RPMI8226 (cell line): ENCODE measurements around the gene PRRX1.

ENCODE experiments used
- DNase-seq: peaks from one replicate; pipeline ENCODE4 v3.0.0-alpha.2; 2015

The PRRX1 gene

GRCh38 chr1:170664828-170665612, 1.1 kb downstream of the PRRX1 start:
- no peak for DNase-seq

DNA sequence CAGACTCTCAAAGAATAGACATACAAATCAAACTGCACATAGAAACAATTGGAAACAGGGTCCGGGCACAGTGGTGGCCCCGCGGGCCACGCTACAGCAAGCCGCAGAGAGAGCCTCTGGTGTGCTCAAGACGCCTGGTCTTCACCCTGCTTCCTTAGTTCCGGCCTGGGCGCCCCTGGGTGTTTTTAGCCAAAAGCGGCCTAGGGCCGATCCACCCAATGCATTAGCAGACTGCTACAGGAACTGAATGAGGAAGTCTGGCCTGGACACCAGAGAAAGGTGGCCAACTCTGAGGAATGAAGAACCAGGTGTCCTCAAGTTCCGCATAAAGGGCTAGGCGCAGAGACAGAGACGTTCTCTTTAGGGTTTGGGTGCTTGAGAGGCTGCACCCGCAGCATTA, 1.7 kb downstream of the PRRX1 start:
- DNase-seq: no peak

DNA sequence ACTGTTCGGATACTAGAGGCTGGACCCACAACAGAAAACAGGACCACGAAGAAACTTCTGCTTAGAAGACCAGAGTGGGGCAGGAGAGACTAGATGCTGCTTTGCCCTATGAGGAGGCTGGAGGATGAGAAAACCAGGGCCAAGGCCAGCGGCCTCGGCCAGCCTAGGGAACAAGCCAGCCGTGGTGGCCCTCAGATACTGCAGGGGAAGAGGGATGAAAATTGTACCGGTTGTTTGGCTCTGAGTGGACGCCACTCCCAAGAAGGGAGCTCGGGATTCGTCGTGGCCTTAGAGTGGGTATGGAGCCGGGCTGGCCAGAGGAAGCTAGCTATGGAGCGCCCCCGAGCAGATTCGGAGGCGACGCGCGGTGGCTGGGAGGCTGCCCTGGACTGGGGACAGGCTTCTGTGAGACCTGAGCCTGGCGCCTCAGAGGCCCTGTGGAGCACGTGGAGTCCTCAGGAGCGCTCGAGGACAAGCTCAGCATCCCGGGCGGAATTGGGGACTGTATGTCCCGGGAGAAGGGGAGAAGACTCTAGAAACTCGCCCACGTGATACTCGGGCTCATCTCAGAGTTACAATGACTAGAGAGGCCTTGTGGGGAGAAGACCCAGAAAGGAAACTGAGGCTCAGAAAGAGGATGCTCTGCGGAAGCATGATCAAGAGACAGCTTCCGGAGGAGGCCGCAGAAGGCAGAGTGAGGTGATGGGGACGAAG, 2.8 kb downstream of the PRRX1 start:
- no peak for DNase-seq

GRCh38 chr1:170668209-170669106, 4.5 kb downstream of the PRRX1 start:
- peak; percentile 15 for DNase-seq

- no peak for DNase-seq
Measured at GRCh38 chr1:170669107-170669445, 5.1 kb downstream of the PRRX1 start.

DNA sequence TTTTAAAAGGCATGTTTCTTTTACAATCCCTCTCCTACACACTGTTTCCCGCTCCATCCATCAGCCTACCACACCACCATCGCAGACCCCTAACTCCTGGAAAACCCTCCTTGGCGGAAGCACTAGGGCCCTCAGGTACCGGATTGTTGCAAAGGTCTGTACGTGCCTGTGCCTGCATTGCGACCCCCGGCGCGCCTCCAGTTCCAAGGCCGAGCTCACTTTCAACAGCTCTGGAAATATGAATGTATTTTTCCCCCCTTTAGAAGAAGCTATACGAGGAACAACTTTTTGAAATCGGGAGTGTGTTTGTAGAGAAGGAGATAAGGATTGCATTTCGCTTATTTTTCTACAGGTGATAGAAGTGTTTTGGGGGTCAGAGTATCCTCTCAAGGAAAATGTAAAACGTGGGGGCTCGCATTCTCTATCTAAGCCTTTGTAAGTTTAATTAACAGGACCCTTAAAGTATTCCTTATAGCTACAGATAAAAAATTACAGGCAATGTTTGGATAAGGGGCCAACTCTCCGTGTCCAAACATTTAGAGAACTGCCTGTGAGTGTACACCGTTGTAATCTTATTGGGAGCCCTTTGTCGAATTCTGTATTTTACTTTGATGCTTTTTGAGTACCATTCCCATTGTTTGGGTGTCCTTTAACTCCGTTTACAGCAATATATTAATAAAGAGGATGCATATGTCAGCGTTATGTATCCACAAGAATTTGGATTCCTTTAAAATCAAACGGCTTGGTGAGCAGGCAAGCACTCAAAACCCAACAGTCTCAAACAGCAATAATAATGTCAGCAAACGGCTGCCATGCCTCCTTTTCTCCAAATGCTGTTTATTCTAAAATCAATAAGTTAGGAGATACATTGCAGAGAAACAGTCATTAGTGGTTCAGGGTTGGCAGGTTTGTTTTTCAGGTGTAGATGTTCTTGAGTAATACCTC, 5.9 kb downstream of the PRRX1 start:
- DNase-seq: no peak

GRCh38 chr1:170670802-170671628, 7.1 kb downstream of the PRRX1 start:
- DNase-seq: peak; percentile 32

DNA sequence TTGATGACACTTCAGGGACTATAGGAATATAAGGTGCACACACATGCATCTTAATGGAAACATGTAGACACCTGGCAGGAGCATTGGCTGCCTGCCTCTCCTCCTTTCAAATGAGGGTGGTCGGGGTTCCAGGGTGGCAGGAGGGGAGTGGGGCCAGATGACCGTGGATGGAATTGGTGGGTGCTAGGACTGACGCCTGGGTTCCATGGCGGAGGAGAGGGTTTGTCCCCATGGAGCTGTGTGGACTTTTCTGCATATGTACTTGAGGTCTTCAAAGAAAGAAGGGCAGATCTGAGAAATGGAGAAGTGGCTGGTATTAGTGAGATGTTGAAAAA, 7.7 kb downstream of the PRRX1 start:
- DNase-seq: no peak

- no peak for DNase-seq
Measured at GRCh38 chr1:170672316-170672715, 8.4 kb downstream of the PRRX1 start.

DNA sequence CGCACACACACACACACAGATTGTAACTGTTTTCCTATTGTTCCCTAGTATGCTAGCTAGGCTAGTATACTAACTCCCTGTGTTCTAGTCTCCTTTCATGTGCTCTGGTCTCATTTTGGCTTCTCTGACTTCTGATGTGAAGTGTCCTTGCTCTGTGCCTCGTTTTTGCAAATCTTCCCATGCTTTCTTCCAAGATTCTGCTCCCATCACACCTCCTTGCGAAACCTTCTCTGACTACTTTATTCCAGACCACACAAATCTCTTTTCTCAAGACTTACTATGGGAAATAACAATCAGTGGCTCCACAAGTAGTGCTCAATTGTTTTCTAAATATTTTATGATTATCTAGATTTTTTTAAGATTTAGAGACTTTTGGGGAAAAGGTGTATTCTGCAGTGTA, 10.3 kb downstream of the PRRX1 start:
- DNase-seq: no peak

DNA sequence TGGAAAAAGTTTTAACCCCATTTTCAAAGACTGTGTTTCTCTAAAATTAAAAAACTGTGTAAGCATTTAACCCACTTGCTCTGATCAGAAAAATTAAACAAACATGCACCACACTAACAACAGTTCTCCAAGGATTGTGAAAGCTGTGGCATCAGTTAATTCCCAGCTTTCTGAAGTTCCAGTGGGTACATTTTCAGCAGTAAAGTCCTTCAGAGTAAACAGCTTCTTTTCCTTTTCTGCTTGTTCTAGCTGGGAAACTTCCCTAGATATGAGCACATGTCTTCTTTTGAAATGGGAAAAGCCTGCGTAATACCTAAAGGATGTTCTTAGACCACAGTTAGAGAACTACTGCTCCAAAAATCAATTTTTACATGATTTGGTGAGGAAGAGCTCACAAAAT, 11.1 kb downstream of the PRRX1 start:
- DNase-seq: no peak

GRCh38 chr1:170675865-170676264, 11.9 kb downstream of the PRRX1 start:
- no peak for DNase-seq

- DNase-seq: no peak
Measured at GRCh38 chr1:170676628-170677027, 12.7 kb downstream of the PRRX1 start.

DNA sequence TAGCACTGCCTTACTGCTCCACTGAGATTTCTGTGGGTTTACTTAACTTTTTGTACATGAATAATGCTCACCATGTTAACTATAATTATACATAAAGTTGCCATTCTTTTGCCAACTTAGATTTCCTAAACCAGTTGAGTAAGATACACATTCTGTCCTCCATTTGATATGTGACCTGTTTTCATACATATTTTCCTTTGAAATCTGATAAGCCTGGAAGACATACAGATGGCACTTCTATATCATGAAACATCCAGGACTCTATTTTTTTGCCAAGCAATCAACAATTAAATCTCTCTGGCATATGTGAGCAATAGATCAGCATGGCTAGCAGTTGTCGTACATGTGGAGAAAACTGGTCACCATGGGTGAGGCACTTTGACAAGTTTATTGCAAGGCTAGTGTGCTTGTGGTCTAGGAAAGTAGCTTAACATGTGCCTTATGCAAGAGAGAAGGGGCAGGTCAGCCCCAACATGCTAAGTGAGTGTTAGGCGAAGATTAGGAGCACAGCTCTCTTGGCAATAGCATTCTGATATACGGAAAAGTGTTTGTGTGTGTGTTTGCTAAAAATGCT, 14.2 kb downstream of the PRRX1 start:
- no peak for DNase-seq

DNA sequence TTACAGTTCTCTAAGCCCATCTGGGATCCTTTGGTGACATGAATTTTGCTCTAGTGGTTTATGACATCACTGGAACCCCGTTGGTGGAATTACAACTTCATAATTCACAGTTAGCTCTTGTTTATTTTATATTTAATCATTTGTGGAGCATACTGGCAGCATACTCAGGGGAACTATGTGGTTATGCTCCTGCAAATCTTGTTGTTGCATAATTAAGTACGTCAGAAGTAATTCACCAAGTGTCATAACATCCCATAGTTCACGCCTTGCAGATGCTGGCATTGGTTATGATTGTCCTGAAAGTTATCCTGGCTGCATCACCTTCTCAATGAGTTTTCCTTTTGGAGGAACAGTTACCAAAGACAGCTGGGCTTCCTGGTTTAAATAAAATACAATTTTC, 16.5 kb downstream of the PRRX1 start:
- DNase-seq: no peak

DNA sequence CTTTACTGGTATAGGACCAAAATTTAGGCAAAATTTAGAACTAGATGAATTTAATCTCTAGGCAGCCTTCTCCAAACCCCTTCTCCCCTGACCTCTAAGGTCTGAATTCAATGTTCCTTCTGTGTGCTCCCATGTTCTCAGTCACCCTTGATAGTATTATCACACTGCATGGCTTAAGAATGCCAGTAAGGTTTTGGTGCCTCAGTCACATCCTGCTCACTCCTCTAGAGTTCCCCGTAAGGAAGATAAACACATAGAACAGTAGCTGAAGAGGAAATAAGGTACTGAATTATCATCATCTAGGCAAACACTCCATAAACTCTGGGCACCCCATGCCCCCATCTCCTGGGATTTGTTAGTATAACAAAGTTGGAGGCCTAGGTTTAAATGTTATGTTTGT, 18.2 kb downstream of the PRRX1 start:
- no peak for DNase-seq

GRCh38 chr1:170682809-170683208, 18.9 kb downstream of the PRRX1 start:
- DNase-seq: no peak

- DNase-seq: no peak
Measured at GRCh38 chr1:170685166-170685565, 21.2 kb downstream of the PRRX1 start.

DNA sequence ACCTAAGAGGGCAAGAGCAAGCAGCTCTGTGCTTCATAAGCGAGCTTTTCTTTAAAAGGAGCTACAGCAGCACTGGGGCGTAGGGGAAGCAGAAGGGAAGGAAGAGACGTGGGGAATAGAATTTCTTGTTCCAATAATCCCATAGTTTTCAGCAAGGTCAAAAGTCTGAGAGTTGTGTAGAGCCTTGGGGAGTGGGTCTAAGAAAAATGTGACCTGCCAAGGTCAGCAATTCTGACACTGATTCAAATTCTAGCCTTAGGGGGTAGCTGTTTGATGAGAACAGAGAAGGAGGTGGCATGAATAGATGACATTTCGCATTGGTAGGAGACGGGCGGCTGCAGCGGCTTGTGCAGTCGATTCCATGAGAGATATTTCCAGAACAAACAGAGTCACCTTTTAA, 22.4 kb downstream of the PRRX1 start:
- no peak for DNase-seq

DNA sequence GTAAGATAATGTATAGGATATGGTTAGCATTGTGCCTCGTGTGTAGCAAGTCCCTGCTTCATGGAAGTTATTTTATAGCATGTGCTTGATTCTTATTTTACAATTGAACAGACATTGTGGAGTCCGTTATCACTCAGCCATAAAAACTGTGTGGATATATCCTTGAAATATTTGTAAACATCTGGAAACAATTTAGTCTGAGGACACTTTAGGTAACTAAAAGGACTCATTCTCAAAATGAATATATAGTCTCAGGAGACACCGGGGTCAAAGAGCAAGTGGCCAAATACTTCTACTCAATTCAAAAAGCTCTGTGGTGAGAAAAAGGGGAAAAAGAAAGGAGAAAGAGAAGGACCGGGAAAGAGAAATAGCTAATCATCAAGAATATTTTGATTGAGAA, 23.7 kb downstream of the PRRX1 start:
- DNase-seq: no peak

DNA sequence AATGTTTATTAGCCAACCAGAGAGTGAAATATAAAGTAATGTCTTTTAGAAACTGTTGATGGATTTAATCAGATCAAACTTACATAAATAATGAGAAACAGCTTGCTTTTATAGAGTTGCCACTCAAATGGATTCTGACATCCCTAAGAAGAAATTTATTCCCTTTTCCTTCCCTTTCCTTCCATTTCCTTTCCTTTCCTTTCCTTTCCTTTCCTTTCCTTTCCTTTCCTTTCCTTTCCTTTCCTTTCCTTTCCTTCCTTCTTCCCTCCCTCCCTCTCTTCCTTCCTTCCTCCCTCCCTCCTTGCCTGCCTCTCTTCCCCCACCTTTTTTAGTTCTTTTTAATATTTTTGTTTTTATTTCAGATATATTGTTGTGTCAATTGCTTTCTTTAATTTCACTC, 27.3 kb downstream of the PRRX1 start:
- DNase-seq: no peak
